ENCODE measurements around the gene C4orf51.

The C4orf51 gene

DNA sequence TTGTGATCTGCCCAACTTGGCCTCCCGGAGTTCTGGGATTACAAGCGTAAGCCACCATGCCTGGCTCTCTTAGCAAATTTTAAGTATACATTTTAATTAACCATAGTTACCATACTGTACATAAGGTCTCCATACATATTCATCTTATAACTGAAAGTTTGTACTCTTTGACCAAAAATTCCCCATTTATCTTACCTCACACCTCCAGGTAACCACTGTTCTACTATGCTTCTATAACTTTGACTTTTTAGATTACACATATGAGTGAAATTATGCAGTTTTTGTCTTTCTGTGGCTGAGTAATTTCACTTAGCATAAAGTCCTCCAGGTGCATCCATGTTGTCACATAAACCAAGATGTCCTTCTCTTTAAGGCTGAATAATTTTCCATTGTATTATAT, 17.4 kb downstream of the C4orf51 start:
- no peak overlapping the region for H3K4me2 ChIP-seq (ENCODE audit: low read depth, low read length, poor library complexity, severe bottlenecking)
- no peak overlapping the region for H2AFZ ChIP-seq (ENCODE audit: low read length)
- H3K9me3 ChIP-seq (ENCODE audit: insufficient read depth, low read depth, low read length), result no peaks in the 10 kb centered on the region
- no peak overlapping the region for H3K4me3 ChIP-seq (ENCODE audit: low read length, poor library complexity, severe bottlenecking)
- H3K9me2 ChIP-seq (replicated peaks; ENCODE audit: low read depth, low read length), result no peaks in the 10 kb centered on the region
- no peaks in the 10 kb centered on the region for H3K27me3 ChIP-seq (ENCODE audit: insufficient read depth, low read length, poor library complexity, severe bottlenecking)
- H3K9ac ChIP-seq (ENCODE audit: low read depth, low read length, poor library complexity, severe bottlenecking), result no peak overlapping the region
- H3K4me1 ChIP-seq (ENCODE audit: insufficient read depth, low read length, poor library complexity, severe bottlenecking), result no peaks in the 10 kb centered on the region
- no peaks in the 10 kb centered on the region for H3K36me3 ChIP-seq (ENCODE audit: insufficient read depth, low read length)
- no peaks in the 10 kb centered on the region for H3K79me2 ChIP-seq (ENCODE audit: insufficient read depth, low read length)
- H3F3A ChIP-seq (ENCODE audit: low read depth), result no peaks in the 10 kb centered on the region
- TF ChIP-seq, protein P1, sequence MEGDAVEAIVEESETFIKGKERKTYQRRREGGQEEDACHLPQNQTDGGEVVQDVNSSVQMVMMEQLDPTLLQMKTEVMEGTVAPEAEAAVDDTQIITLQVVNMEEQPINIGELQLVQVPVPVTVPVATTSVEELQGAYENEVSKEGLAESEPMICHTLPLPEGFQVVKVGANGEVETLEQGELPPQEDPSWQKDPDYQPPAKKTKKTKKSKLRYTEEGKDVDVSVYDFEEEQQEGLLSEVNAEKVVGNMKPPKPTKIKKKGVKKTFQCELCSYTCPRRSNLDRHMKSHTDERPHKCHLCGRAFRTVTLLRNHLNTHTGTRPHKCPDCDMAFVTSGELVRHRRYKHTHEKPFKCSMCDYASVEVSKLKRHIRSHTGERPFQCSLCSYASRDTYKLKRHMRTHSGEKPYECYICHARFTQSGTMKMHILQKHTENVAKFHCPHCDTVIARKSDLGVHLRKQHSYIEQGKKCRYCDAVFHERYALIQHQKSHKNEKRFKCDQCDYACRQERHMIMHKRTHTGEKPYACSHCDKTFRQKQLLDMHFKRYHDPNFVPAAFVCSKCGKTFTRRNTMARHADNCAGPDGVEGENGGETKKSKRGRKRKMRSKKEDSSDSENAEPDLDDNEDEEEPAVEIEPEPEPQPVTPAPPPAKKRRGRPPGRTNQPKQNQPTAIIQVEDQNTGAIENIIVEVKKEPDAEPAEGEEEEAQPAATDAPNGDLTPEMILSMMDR (conservative IDR thresholded peaks at IDR 0.05; ENCODE audit: low read length), result no peak
- TF ChIP-seq EZH2phosphoT487 (IDR thresholded peaks at IDR 0.05; ENCODE audit: borderline replicate concordance), result no peak
- no peaks in the 10 kb centered on the region for H4K20me1 ChIP-seq (ENCODE audit: insufficient read depth, low read length, poor library complexity, severe bottlenecking)

DNA sequence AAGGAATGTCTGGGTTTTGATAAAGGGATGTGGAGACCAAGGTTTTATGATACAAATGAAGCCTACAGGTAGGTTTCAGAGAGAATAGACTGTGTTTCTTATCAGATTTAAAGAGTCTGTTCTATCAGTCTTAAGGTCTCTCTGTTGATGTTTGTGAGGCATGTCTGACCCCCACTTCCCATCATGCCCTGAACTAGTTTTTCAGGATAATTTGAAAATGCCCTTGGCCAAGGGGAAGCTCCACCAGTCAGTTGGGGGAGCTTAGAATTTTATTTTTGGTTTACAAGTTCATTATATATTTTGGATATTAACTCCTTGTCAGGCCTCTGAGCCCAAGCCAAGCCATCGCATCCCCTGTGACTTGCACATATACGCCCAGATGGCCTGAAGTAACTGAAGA, 18.6 kb downstream of the C4orf51 start:
- Histone ChIP-seq H2AFZ (ENCODE audit: low read length) (no peak overlapping the region), H3K9ac (ENCODE audit: low read depth, low read length, poor library complexity, severe bottlenecking) (no peak overlapping the region), H4K20me1 (ENCODE audit: insufficient read depth, low read length, poor library complexity, severe bottlenecking) (no peaks in the 10 kb centered on the region), H3K4me1 (ENCODE audit: insufficient read depth, low read length, poor library complexity, severe bottlenecking) (no peaks in the 10 kb centered on the region), H3K9me2 (replicated peaks; ENCODE audit: low read depth, low read length) (no peaks in the 10 kb centered on the region), H3K79me2 (ENCODE audit: insufficient read depth, low read length) (no peaks in the 10 kb centered on the region), H3K27me3 (ENCODE audit: insufficient read depth, low read length, poor library complexity, severe bottlenecking) (no peaks in the 10 kb centered on the region), H3K36me3 (ENCODE audit: insufficient read depth, low read length) (no peaks in the 10 kb centered on the region), H3K9me3 (ENCODE audit: insufficient read depth, low read depth, low read length) (no peaks in the 10 kb centered on the region), H3K4me2 (ENCODE audit: low read depth, low read length, poor library complexity, severe bottlenecking) (no peak overlapping the region), H3K4me3 (ENCODE audit: low read length, poor library complexity, severe bottlenecking) (no peak overlapping the region), H3F3A (ENCODE audit: low read depth) (no peaks in the 10 kb centered on the region)
- TF ChIP-seq, protein P1 (conservative IDR thresholded peaks at IDR 0.05; ENCODE audit: low read length), result no peak
- TF ChIP-seq EZH2phosphoT487 (IDR thresholded peaks at IDR 0.05; ENCODE audit: borderline replicate concordance), result no peak

DNA sequence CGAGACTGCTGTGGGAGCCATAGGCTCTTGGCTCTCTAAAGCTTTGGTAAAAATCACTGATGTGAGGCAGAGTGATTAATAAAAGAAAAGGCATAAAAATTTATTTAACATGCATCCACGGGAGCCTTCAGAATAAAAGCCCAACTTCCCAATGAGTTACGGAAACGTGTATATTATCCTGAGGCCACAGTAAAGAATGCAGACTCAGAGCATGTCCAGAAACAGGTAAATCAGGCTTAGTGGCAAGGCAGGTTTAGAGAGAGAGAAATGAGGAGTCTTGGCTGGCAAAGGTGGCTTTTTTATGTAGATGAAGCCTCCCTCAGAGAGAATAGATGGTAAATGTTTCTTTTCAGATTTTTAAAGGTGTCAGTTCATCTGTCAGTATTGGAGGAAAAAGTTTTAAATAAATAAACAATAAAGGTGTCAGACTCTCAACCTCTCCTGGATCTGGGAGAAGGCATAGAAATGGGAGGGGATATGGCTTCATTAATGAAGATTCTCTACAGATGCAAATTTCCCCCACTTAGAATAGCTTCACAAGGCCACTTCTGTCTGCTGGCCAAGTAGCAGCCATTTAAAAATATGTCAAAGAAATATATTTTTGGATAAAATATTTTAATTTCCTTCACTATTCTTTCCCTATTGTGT, 24.0 kb downstream of the C4orf51 start:
- no peak for TF ChIP-seq EZH2phosphoT487 (IDR thresholded peaks at IDR 0.05; ENCODE audit: borderline replicate concordance)
- Histone ChIP-seq H3K9ac (ENCODE audit: low read depth, low read length, poor library complexity, severe bottlenecking) (no peak overlapping the region), H4K20me1 (ENCODE audit: insufficient read depth, low read length, poor library complexity, severe bottlenecking) (no peaks in the 10 kb centered on the region), H3F3A (ENCODE audit: low read depth) (no peaks in the 10 kb centered on the region), H3K27me3 (ENCODE audit: insufficient read depth, low read length, poor library complexity, severe bottlenecking) (no peaks in the 10 kb centered on the region), H3K36me3 (ENCODE audit: insufficient read depth, low read length) (no peaks in the 10 kb centered on the region), H2AFZ (ENCODE audit: low read length) (no peak overlapping the region), H3K9me2 (replicated peaks; ENCODE audit: low read depth, low read length) (no peaks in the 10 kb centered on the region), H3K4me2 (ENCODE audit: low read depth, low read length, poor library complexity, severe bottlenecking) (no peak overlapping the region), H3K4me3 (ENCODE audit: low read length, poor library complexity, severe bottlenecking) (no peak overlapping the region), H3K9me3 (ENCODE audit: insufficient read depth, low read depth, low read length) (no peaks in the 10 kb centered on the region), H3K4me1 (ENCODE audit: insufficient read depth, low read length, poor library complexity, severe bottlenecking) (no peaks in the 10 kb centered on the region), H3K79me2 (ENCODE audit: insufficient read depth, low read length) (no peaks in the 10 kb centered on the region)

DNA sequence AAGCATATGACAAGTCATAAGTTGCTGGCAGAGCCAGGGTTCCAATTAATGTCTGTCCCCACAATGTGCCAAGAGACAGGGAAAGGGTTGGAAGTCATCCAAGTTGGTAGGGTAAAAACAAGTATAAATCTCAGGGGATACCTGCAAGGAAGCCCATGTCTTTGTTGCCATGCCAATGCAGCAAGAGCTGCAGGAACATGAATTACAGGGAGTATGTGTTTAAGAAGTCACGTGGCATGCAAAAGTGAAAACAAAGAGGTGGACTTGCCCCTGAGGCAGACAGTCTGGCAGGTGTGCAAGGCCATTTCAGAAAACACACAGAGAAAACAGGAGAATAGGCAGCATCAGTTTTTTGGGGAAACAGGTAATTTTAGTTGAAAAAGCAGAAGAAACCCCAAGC, 29.4 kb downstream of the C4orf51 start:
- Histone ChIP-seq H3F3A (ENCODE audit: low read depth) (no peaks in the 10 kb centered on the region), H3K4me2 (ENCODE audit: low read depth, low read length, poor library complexity, severe bottlenecking) (no peak overlapping the region), H3K36me3 (ENCODE audit: insufficient read depth, low read length) (no peaks in the 10 kb centered on the region), H3K4me3 (ENCODE audit: low read length, poor library complexity, severe bottlenecking) (no peak overlapping the region), H4K20me1 (ENCODE audit: insufficient read depth, low read length, poor library complexity, severe bottlenecking) (no peaks in the 10 kb centered on the region), H3K27me3 (ENCODE audit: insufficient read depth, low read length, poor library complexity, severe bottlenecking) (no peaks in the 10 kb centered on the region), H2AFZ (ENCODE audit: low read length) (no peak overlapping the region), H3K79me2 (ENCODE audit: insufficient read depth, low read length) (no peaks in the 10 kb centered on the region), H3K9me3 (ENCODE audit: insufficient read depth, low read depth, low read length) (peaks cover 8% of the 10 kb centered on the region; the same call in 1 of the 2 replicates), H3K9ac (ENCODE audit: low read depth, low read length, poor library complexity, severe bottlenecking) (no peak overlapping the region), H3K9me2 (replicated peaks; ENCODE audit: low read depth, low read length) (no peaks in the 10 kb centered on the region), H3K4me1 (ENCODE audit: insufficient read depth, low read length, poor library complexity, severe bottlenecking) (no peaks in the 10 kb centered on the region)
- TF ChIP-seq EZH2phosphoT487 (IDR thresholded peaks at IDR 0.05; ENCODE audit: borderline replicate concordance), result no peak
- TF ChIP-seq, protein P1 (conservative IDR thresholded peaks at IDR 0.05; ENCODE audit: low read length), result no peak
